OCI-LY3 (cell line): ENCODE results near the gene CCDC70.

Source experiments
- H2AFZ ChIP-seq: fragments of 200-600, 300-600 bp; shearing (Covaris generic); 2 replicates; pipeline ENCODE4 v1.6.0; 2014; ENCODE audit warnings: antibody characterized with exemption, low read depth, low read length
- H3K27ac ChIP-seq: fragments of 200-600, 300-600 bp; sonication (generic); 2 replicates; pipeline ENCODE4 v1.5.1; 2014; ENCODE audit warnings: mild to moderate bottlenecking, low read length, moderate library complexity, mixed read lengths
- H3K27me3 ChIP-seq: fragments of 200-600, 300-600 bp; sonication (generic); 2 replicates; pipeline ENCODE4 v1.6.1; 2014; ENCODE audit warnings: low read depth, low read length, mixed read lengths
- H3K36me3 ChIP-seq: fragments of 200-600, 300-600 bp; sonication (generic); replicated peaks from 2 replicates; pipeline ENCODE3; 2014; ENCODE audit warnings: low read depth, low read length, mixed read lengths
- H3K4me1 ChIP-seq: fragments of 300-600, 200-600 bp; sonication (generic); 2 replicates; pipeline ENCODE4 v1.6.1; 2014; ENCODE audit warnings: low read length, mixed read lengths
- H3K4me2 ChIP-seq: fragments of 200-600, 300-600 bp; sonication (generic); 2 replicates; pipeline ENCODE4 v1.6.1; 2014; ENCODE audit warnings: low read length, mixed read lengths
- H3K4me3 ChIP-seq: fragments of 300-600, 200-600 bp; sonication (generic); 2 replicates; pipeline ENCODE4 v1.5.1; 2014; ENCODE audit warnings: antibody characterized with exemption, mild to moderate bottlenecking, low read length, moderate library complexity
- H3K79me2 ChIP-seq: fragments of 300-600, 200-600 bp; shearing (Covaris generic); 2 replicates; pipeline ENCODE4 v1.6.1; 2014; ENCODE audit warnings: mild to moderate bottlenecking, low read length, mixed read lengths
- H3K9ac ChIP-seq: fragments of 300-600, 200-600 bp; shearing (Covaris generic); 2 replicates; pipeline ENCODE4 v1.6.0; 2014; ENCODE audit warnings: mild to moderate bottlenecking, low read length, moderate library complexity
- H3K9me3 ChIP-seq: fragments of 200-600, 300-600 bp; shearing (Covaris generic); 2 replicates; pipeline ENCODE4 v1.6.1; 2014; ENCODE audit warnings: low read length, mixed read lengths; ENCODE audit not compliant: insufficient read depth
- H4K20me1 ChIP-seq: fragments of 200-600, 300-600 bp; sonication (generic); 2 replicates; pipeline ENCODE4 v1.6.1; 2016; ENCODE audit warnings: low read length, mixed read lengths; ENCODE audit not compliant: insufficient read depth
- CTCF ChIP-seq: fragments of 200-600, 300-600 bp; sonication (generic); IDR thresholded peaks from 2 replicates; pipeline ENCODE4 v1.5.1; 2014; ENCODE audit warnings: antibody characterized with exemption, low read length, low read depth
- EZH2phosphoT487 ChIP-seq: fragments of 200-600 bp; shearing (Covaris generic); IDR thresholded peaks from 2 replicates; pipeline ENCODE4 v1.6.1; 2018; ENCODE audit warnings: antibody characterized with exemption, mixed run types, low read depth

The CCDC70 gene

GRCh38 chr13:51882570-51883225 is 20.9 kb downstream of the CCDC70 start:
- Histone ChIP-seq H2AFZ (no peak overlapping the region), H3K79me2 (no peaks in the 10 kb centered on the region), H3K9ac (no peak overlapping the region), H3K27me3 (0 out of 2 replicates have a peak, but pooled peaks cover 11% of the 10 kb centered on the region), H3K9me3 (peaks cover 12% of the 10 kb centered on the region), H4K20me1 (no peaks in the 10 kb centered on the region), H3K4me2 (no peak overlapping the region), H3K27ac (no peak overlapping the region), H3K4me1 (no peaks in the 10 kb centered on the region), H3K36me3 (no peaks in the 10 kb centered on the region), H3K4me3 (no peak overlapping the region)
- no peak for TF ChIP-seq EZH2phosphoT487
- no peak for TF ChIP-seq CTCF

GRCh38 chr13:51883226-51883600 is 21.4 kb downstream of the CCDC70 start:
- Histone ChIP-seq H3K27me3 (0 out of 2 replicates have a peak, but pooled peaks cover 11% of the 10 kb centered on the region), H3K9ac (no peak overlapping the region), H2AFZ (no peak overlapping the region), H3K4me1 (no peaks in the 10 kb centered on the region), H3K4me3 (no peak overlapping the region), H4K20me1 (no peaks in the 10 kb centered on the region), H3K79me2 (no peaks in the 10 kb centered on the region), H3K4me2 (no peak overlapping the region), H3K36me3 (no peaks in the 10 kb centered on the region), H3K27ac (no peak overlapping the region), H3K9me3 (peaks cover 12% of the 10 kb centered on the region)
- TF ChIP-seq EZH2phosphoT487 (no peak), CTCF (no peak)

- Histone ChIP-seq H3K4me3 (no peak overlapping the region), H4K20me1 (no peaks in the 10 kb centered on the region), H3K9ac (no peak overlapping the region), H3K79me2 (no peaks in the 10 kb centered on the region), H3K4me1 (no peaks in the 10 kb centered on the region), H3K9me3 (peaks cover 12% of the 10 kb centered on the region), H2AFZ (no peak overlapping the region), H3K27ac (no peak overlapping the region), H3K36me3 (no peaks in the 10 kb centered on the region), H3K4me2 (no peak overlapping the region), H3K27me3 (0 out of 2 replicates have a peak, but pooled peaks cover 11% of the 10 kb centered on the region)
- TF ChIP-seq CTCF (no peak), EZH2phosphoT487 (no peak)
Observed at GRCh38 chr13:51885651-51886050, 23.9 kb downstream of the CCDC70 start.

GRCh38 chr13:51887468-51887867 is 25.7 kb downstream of the CCDC70 start:
- Histone ChIP-seq H3K79me2 (no peaks in the 10 kb centered on the region), H2AFZ (no peak overlapping the region), H3K9me3 (peaks cover 12% of the 10 kb centered on the region), H3K27me3 (0 out of 2 replicates have a peak, but pooled peaks cover 11% of the 10 kb centered on the region), H3K4me1 (no peaks in the 10 kb centered on the region), H3K27ac (no peak overlapping the region), H3K4me2 (no peak overlapping the region), H3K36me3 (no peaks in the 10 kb centered on the region), H3K4me3 (no peak overlapping the region), H3K9ac (no peak overlapping the region), H4K20me1 (no peaks in the 10 kb centered on the region)
- no peak for TF ChIP-seq CTCF
- no peak for TF ChIP-seq EZH2phosphoT487
